Spleen (tissue), 11 donors: ENCODE measurements around the gene PARP14. TPM values are rescaled to one million over a fixed set of nuclear protein-coding genes. Genes with fewer than 3 reads are reported as not detected.

ENCODE experiments used
- DNase-seq: peaks from one replicate; pipeline ENCODE4 v3.0.0-alpha.2; 2020
- H3K27ac ChIP-seq, 8 donors: fragments of 200-600 bp; sonication (generic) in 7 of 8; 1 replicate in 4 of 8; 2 replicates in 4 of 8; pipeline versions ENCODE4 v1.5.0 to v1.8.0; 2016 to 2021; ENCODE audit warnings: inconsistent platforms in 4 of 8, mild to moderate bottlenecking in 4 of 8, moderate library complexity in 1 of 8
- H3K27me3 ChIP-seq, 7 donors: fragments of 200-600 bp; sonication (generic) in 6 of 7; replicated peaks in 1 of 7; 1 replicate in 4 of 7; 2 replicates in 3 of 7; pipeline versions ENCODE4 v1.5.0 to v1.8.0; 2016 to 2021; ENCODE audit warnings: inconsistent platforms in 3 of 7, mild to moderate bottlenecking in 1 of 7
- H3K36me3 ChIP-seq, 6 donors: fragments of 200-600 bp; sonication (generic) in 5 of 6; 1 replicate in 4 of 6; 2 replicates in 2 of 6; pipeline versions ENCODE4 v1.5.0 to v1.8.0; 2016 to 2021; ENCODE audit warnings: inconsistent platforms in 2 of 6
- H3K4me1 ChIP-seq, 6 donors: fragments of 200-600 bp; sonication (generic) in 5 of 6; 1 replicate in 3 of 6; 2 replicates in 3 of 6; pipeline versions ENCODE4 v1.5.0 to v1.8.0; 2016 to 2021; ENCODE audit warnings: inconsistent platforms in 3 of 6
- H3K4me3 ChIP-seq, 8 donors: fragments of 200-600 bp; sonication (generic) in 7 of 8; 1 replicate in 4 of 8; 2 replicates in 4 of 8; pipeline versions ENCODE4 v1.5.0 to v1.8.0; 2016 to 2021; ENCODE audit warnings: inconsistent platforms in 4 of 8, mild to moderate bottlenecking in 4 of 8, moderate library complexity in 2 of 8
- H3K9me3 ChIP-seq, 8 donors: fragments of 200-600 bp; sonication (generic) in 7 of 8; 1 replicate in 4 of 8; 2 replicates in 4 of 8; pipeline versions ENCODE4 v1.5.0 to v1.8.0; 2016 to 2021; ENCODE audit warnings: inconsistent platforms in 4 of 8
- CTCF ChIP-seq, 11 experiments: fragments of 200-600 bp in 7 of 11; fragments of 450-650 bp in 4 of 11; sonication (generic) in 4 of 11; IDR thresholded peaks in 8 of 11; conservative IDR thresholded peaks in 3 of 11; 1 replicate in 7 of 11; 2 replicates in 4 of 11; pipeline versions ENCODE4 v1.4.0 to v1.8.0; 2016 to 2021; ENCODE audit warnings: antibody characterized with exemption in 11 of 11, inconsistent platforms in 4 of 11, mild to moderate bottlenecking in 1 of 11
- POLR2A ChIP-seq, 3 donors: fragments of 450-650 bp; IDR thresholded peaks; one replicate each; pipeline ENCODE4 v1.5.1; 2017; ENCODE audit warnings: antibody characterized with exemption in 3 of 3, mild to moderate bottlenecking in 1 of 3
- POLR2AphosphoS5 ChIP-seq, 3 donors: sonication (generic); formaldehyde crosslinking; IDR thresholded peaks; one replicate each; pipeline ENCODE4 v1.5.1; 2017; ENCODE audit warnings: antibody characterized with exemption in 3 of 3
- WGBS, 5 donors: extraction: QIAGEN DNeasy Blood & Tissue Kit in 3 of 5; methylation state at CpG; one replicate each; pipeline versions ENCODE4 v1.1.5 to v1.1.7; 2013 to 2018; 5-methylcytosine and 5-hydroxymethylcytosine counted together
- intact Hi-C: fragments of 100-400 bp; cut with DNase I; formaldehyde crosslinking; loops from one replicate; pipeline ENCODE4 v1.15.0; 2023; ENCODE audit warnings: low total_unique reads
- polyA plus RNA-seq, 3 donors: library from polyadenylated mRNA; stranded (reverse); fragments of 200-250 nt; gene quantifications; one replicate each; pipeline ENCODE4 v1.2.1, GENCODE V29; 2013
- total RNA-seq, 7 donors: library from RNA; depleted of rRNA in 3 of 7; stranded (reverse); fragments of >200 nt in 3 of 7; fragmentation: NEBNext Ultra II Directional in 4 of 7; extraction: Animal tissue kit (Norgen Biotek cat#: 25700) in 4 of 7; gene quantifications; one replicate each; pipeline versions ENCODE4 v1.1.0 to v1.2.1, GENCODE V29; 2016 to 2021
- donor health status: healthy with polysubstance abuse.
- donor health status: DM: no; HTN: no; CAD: no; lungs with moderate emphysema.
- donor health status: DM: no; HTN: no; CAD: no.
- donor health status: Bipolar disorder and iron deficiency.
- donor health status: healthy.
- donor health status: DM: no; HTN: no; CAD: no.
- donor health status: DM: yes; HTN: yes; CAD: no.

PARP14 gene
- total and polyA plus RNA-seq, 10 donors: 17.4 to 187 (median 153) TPM

- H3K36me3 ChIP-seq: peaks cover 0 to 44% (median 5%) of the 10 kb centered on the region in 6 donors
- no peak for TF ChIP-seq POLR2AphosphoS5 (IDR thresholded peaks at IDR 0.05)
- no peak for TF ChIP-seq CTCF (IDR thresholded peaks at IDR 0.05 in 8 of 11, conservative IDR thresholded peaks at IDR 0.05 in 3 of 11)
- no peak for TF ChIP-seq POLR2A (IDR thresholded peaks at IDR 0.05)
- DNase-seq: no peak
- H3K4me1 ChIP-seq: peaks cover 0 to 41% (median 8%) of the 10 kb centered on the region in 6 donors
- no peaks in the 10 kb centered on the region for H3K9me3 ChIP-seq
- no peaks in the 10 kb centered on the region for H3K27me3 ChIP-seq
- intact Hi-C loops: no loop called here
- peak overlapping the region in 5 of 8 donors; percentile 14 to 73 (median 53) for H3K27ac ChIP-seq
- H3K4me3 ChIP-seq: peak overlapping the region in 1 of 8 donors; percentile 2
- 74 to 85% (median 78%) methylated on average over 3 of the region's 3 CpGs for WGBS, 5 donors
These were observed 93.4 kb downstream of the PARP14 start for GRCh38 chr3:122773944-122774509.

GRCh38 chr3:122774564-122774963, 93.9 kb downstream of the PARP14 start:
- peaks cover 0 to 39% (median 4%) of the 10 kb centered on the region in 6 donors for H3K36me3 ChIP-seq
- H3K27ac ChIP-seq: peak overlapping the region in 5 of 8 donors; percentile 14 to 73 (median 53)
- no peak for DNase-seq
- H3K27me3 ChIP-seq: no peaks in the 10 kb centered on the region
- peaks cover 0 to 37% (median 7%) of the 10 kb centered on the region in 6 donors for H3K4me1 ChIP-seq
- no peak for TF ChIP-seq POLR2A (IDR thresholded peaks at IDR 0.05)
- TF ChIP-seq CTCF (IDR thresholded peaks at IDR 0.05 in 8 of 11, conservative IDR thresholded peaks at IDR 0.05 in 3 of 11): no peak
- no peak for TF ChIP-seq POLR2AphosphoS5 (IDR thresholded peaks at IDR 0.05)
- intact Hi-C loops: no loop called here
- H3K4me3 ChIP-seq: peak overlapping the region in 1 of 8 donors; percentile 2
- no peaks in the 10 kb centered on the region for H3K9me3 ChIP-seq
- 93 to 97% (median 95%) methylated on average over 3 of the region's 3 CpGs for WGBS, 5 donors

GRCh38 chr3:122776675-122777468, 96.2 kb downstream of the PARP14 start:
- Histone ChIP-seq H3K4me3 (no peak overlapping the region), H3K4me1 (peaks cover 0 to 17% (median 4%) of the 10 kb centered on the region in 6 donors), H3K27me3 (no peaks in the 10 kb centered on the region), H3K27ac (no peak overlapping the region), H3K9me3 (no peaks in the 10 kb centered on the region), H3K36me3 (peaks cover 0 to 35% (median 2%) of the 10 kb centered on the region in 6 donors)
- DNase-seq: no peak
- WGBS, 5 donors: 68 to 77% (median 73%) methylated on average over 5 of the region's 5 CpGs
- intact Hi-C loops: no loop called here
- TF ChIP-seq POLR2AphosphoS5 (IDR thresholded peaks at IDR 0.05) (no peak), CTCF (IDR thresholded peaks at IDR 0.05 in 8 of 11, conservative IDR thresholded peaks at IDR 0.05 in 3 of 11) (no peak), POLR2A (IDR thresholded peaks at IDR 0.05) (no peak)

- DNase-seq: no peak
- TF ChIP-seq CTCF (IDR thresholded peaks at IDR 0.05 in 8 of 11, conservative IDR thresholded peaks at IDR 0.05 in 3 of 11) (no peak), POLR2A (IDR thresholded peaks at IDR 0.05) (no peak), POLR2AphosphoS5 (IDR thresholded peaks at IDR 0.05) (no peak)
- intact Hi-C loops: no loop called here
- no peaks in the 10 kb centered on the region for H3K27me3 ChIP-seq
- 89 to 95% (median 89%) methylated on average over 3 of the region's 3 CpGs for WGBS, 5 donors
- H3K36me3 ChIP-seq: peaks cover 0 to 35% (median 2%) of the 10 kb centered on the region in 6 donors
- no peaks in the 10 kb centered on the region for H3K9me3 ChIP-seq
- H3K4me3 ChIP-seq: no peak overlapping the region
- H3K27ac ChIP-seq: no peak overlapping the region
- peaks cover 0 to 17% (median 4%) of the 10 kb centered on the region in 6 donors for H3K4me1 ChIP-seq
These were observed 96.9 kb downstream of the PARP14 start for GRCh38 chr3:122777563-122777962.
